KBM-7 (cell line): ENCODE data around the gene STIMATE.

Experiments used
- DNase-seq: peaks from one replicate; pipeline ENCODE4 v3.0.0-alpha.2; 2015
- in situ Hi-C: fragments of 300-500 bp; cut with MboI; formaldehyde crosslinking; loops from 2 replicates; pipeline ENCODE4 v1.14.3; 2020; ENCODE audit warnings: low sequenced_read_pairs, low pct_unique_long_range_greater_than_20kb, mixed read lengths

STIMATE gene

DNA sequence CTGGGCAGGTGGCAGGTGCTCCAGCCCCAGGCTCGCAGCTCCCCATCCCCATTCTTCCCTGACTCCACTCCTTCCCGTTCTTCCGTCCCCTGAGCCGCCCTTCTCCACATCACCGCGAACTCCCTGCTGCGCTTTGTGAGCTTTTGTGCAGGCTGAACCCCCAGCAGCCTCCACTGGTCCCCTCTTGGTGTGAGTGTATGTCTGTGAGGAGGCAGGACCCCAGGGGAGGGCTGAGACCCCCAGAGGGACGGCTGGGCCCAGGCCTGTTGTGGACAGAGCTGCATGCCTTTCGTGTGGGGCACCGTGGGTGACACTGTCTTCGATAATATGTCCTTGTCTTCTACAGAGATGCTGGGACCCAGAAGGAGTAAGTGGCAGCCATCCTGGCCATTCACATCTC, 110.1 kb downstream of the STIMATE start:
- in situ Hi-C loops = no loop called here
- DNase-seq = no peak
